Neutrophil (primary cell): ENCODE data around the gene ESYT3.

ENCODE experiments used
- H3K27ac ChIP-seq: fragments of 200-600 bp; sonication (generic); 2 replicates; pipeline ENCODE4 v1.5.1; 2016; ENCODE audit warnings: mild to moderate bottlenecking, moderate library complexity
- H3K27me3 ChIP-seq: fragments of 200-600 bp; sonication (generic); 2 replicates; pipeline ENCODE4 v1.6.0; 2016; ENCODE audit warnings: mild to moderate bottlenecking
- H3K36me3 ChIP-seq: fragments of 200-600 bp; sonication (generic); 2 replicates; pipeline ENCODE4 v1.5.1; 2017
- H3K4me1 ChIP-seq, 2 experiments: fragments of 200-600 bp in 1 of 2; sonication (generic) in 1 of 2; 1 replicate in 1 of 2; 2 replicates in 1 of 2; pipeline versions ENCODE4 v1.5.1 to v1.6.1; 2013 to 2016; ENCODE audit warnings: low read depth in 1 of 2, low read length in 1 of 2, mild to moderate bottlenecking in 1 of 2, moderate library complexity in 1 of 2; ENCODE audit not compliant: control insufficient read depth in 1 of 2, insufficient read depth in 1 of 2
- H3K4me3 ChIP-seq, 2 experiments: fragments of 200-600 bp in 1 of 2; sonication (generic) in 1 of 2; 1 replicate in 1 of 2; 2 replicates in 1 of 2; pipeline ENCODE4 v1.5.1; 2013 to 2016; ENCODE audit warnings: low read depth in 1 of 2, low read length in 1 of 2, mild to moderate bottlenecking in 1 of 2, moderate library complexity in 1 of 2
- H3K9me3 ChIP-seq: fragments of 200-600 bp; sonication (generic); 2 replicates; pipeline ENCODE4 v1.5.1; 2016
- TF ChIP-seq, protein P1 (sequence below): fragments of 200-600 bp; sonication (generic); IDR thresholded peaks from 2 replicates; pipeline ENCODE4 v1.5.1; 2016; ENCODE audit warnings: antibody characterized with exemption

The ESYT3 gene

DNA sequence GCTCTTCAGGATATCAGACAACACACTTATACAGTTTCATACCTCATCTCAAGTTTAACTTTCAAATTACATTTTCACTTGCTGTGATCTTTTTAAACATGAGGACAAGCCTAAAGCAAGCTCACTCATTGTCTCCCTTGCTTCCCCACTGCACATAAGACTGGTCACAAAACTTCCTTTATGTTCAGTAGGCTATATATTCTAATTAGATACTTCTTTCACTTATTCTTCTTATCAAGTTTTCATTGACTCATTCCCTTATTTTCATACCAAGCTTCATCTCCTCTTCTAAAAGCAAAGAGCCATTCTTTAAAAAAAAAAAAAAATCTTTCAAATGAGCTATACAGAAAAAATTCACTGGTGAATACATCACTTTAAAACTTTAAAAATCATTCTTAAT is 62.6 kb downstream of the ESYT3 start:
- Histone ChIP-seq H3K4me1 (no peaks in the 10 kb centered on the region), H3K36me3 (no peaks in the 10 kb centered on the region), H3K9me3 (no peaks in the 10 kb centered on the region), H3K27me3 (no peaks in the 10 kb centered on the region), H3K27ac (no peak overlapping the region), H3K4me3 (no peak overlapping the region)
- TF ChIP-seq, protein P1, sequence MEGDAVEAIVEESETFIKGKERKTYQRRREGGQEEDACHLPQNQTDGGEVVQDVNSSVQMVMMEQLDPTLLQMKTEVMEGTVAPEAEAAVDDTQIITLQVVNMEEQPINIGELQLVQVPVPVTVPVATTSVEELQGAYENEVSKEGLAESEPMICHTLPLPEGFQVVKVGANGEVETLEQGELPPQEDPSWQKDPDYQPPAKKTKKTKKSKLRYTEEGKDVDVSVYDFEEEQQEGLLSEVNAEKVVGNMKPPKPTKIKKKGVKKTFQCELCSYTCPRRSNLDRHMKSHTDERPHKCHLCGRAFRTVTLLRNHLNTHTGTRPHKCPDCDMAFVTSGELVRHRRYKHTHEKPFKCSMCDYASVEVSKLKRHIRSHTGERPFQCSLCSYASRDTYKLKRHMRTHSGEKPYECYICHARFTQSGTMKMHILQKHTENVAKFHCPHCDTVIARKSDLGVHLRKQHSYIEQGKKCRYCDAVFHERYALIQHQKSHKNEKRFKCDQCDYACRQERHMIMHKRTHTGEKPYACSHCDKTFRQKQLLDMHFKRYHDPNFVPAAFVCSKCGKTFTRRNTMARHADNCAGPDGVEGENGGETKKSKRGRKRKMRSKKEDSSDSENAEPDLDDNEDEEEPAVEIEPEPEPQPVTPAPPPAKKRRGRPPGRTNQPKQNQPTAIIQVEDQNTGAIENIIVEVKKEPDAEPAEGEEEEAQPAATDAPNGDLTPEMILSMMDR, result no peak

DNA sequence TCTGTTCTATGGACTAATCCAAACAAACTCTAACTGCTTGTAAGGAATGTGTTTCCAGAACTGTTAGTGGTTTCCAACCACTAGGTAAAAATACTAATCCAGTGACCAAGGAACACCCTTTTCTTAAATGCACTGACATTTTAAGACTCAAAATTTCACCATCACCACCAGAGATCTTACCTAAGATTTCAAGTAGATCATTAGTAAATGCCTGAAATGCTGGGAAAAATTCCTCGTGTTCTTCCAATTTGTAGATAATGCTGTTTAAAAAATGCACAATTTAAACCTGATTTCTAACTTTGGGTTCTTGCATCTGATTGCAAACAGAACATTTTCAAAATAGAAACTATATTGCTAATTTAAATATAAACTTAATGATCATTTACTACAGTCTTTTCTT is 63.4 kb downstream of the ESYT3 start:
- no peaks in the 10 kb centered on the region for H3K36me3 ChIP-seq
- no peak overlapping the region for H3K4me3 ChIP-seq
- H3K4me1 ChIP-seq, result no peaks in the 10 kb centered on the region
- no peak overlapping the region for H3K27ac ChIP-seq
- TF ChIP-seq, protein P1, result no peak
- H3K27me3 ChIP-seq, result no peaks in the 10 kb centered on the region
- H3K9me3 ChIP-seq, result no peaks in the 10 kb centered on the region

DNA sequence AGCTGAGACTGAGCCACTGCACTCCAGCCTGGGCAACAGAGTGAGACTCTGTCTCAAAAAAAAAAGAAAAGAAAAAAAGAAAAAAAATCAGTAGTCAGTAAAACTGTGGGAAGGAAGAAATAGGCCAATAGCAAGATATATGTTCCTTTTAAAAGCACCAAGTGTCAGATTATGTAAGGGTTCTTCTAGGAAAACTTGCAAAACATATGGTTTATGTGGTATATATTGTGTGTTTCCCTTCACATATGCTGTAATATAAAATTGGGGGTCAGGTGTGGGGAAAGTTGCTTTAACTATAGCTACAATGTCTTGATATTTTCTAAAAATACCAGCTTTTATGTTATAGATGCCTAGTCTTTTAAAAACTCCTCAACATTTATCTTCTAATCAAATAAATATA is 64.6 kb downstream of the ESYT3 start:
- Histone ChIP-seq H3K27ac (no peak overlapping the region), H3K27me3 (no peaks in the 10 kb centered on the region), H3K4me1 (no peaks in the 10 kb centered on the region), H3K9me3 (no peaks in the 10 kb centered on the region), H3K4me3 (no peak overlapping the region), H3K36me3 (no peaks in the 10 kb centered on the region)
- TF ChIP-seq, protein P1, result no peak

DNA sequence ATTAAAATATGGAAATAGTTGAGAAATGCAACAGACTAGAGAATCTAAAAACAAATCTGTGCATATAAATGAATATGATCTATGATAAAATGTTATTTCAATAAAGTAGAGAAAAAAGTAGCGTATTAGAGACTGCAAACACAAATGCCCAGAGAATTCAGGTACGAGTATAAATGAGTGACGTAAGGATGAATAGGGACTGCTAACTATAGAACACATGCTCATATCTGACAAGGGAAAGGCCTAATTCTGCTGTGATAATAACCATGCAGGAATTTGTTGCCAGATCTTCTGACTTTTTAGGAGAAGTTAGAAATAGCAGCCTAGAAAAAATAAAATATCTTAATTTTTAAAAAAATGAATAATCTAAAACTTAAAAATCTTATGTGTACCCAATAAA is 73.1 kb downstream of the ESYT3 start:
- Histone ChIP-seq H3K4me1 (no peaks in the 10 kb centered on the region), H3K27me3 (no peaks in the 10 kb centered on the region), H3K4me3 (no peak overlapping the region), H3K27ac (no peak overlapping the region), H3K36me3 (no peaks in the 10 kb centered on the region), H3K9me3 (no peaks in the 10 kb centered on the region)
- TF ChIP-seq, protein P1, result no peak

DNA sequence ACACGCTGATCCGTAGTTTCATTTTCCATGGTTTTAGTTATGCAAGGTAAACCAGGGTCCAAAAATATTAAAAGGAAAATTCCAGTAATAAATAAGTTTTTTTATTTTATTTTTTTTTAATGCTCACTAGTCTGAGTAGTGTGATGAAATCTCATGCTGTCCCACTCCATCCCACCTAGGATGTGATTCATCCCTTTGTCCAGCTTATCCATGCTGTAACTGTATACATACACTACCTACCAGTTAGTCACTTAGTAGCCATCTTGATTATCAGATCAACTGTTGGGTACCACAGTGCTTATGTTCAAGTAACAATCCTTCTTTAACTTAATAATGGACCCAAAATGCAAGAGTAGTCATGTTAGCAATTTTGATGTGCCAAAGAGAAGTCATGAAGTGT is 75.2 kb downstream of the ESYT3 start:
- H3K27me3 ChIP-seq, result no peaks in the 10 kb centered on the region
- H3K27ac ChIP-seq, result no peak overlapping the region
- H3K36me3 ChIP-seq, result no peaks in the 10 kb centered on the region
- TF ChIP-seq, protein P1, result no peak
- H3K9me3 ChIP-seq, result no peaks in the 10 kb centered on the region
- no peaks in the 10 kb centered on the region for H3K4me1 ChIP-seq
- no peak overlapping the region for H3K4me3 ChIP-seq

DNA sequence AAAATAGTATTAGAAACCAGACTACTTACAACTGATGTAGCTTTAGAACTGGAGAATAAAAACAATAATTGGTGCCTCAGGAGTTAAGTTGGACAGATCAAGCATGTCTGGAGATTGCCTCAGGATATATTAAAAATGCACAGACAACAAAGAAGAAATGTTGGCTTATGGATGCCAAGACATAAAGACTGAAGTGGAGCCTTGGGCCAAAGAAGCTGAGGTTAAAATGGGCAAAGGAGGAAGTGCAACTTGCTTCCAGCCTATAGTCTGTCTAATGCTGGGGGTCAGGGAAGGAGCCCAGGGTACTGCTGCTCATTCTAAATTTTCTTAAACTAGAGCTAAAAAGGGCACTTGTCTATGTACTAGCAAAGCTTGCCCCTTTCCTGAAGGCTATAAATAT is 77.5 kb downstream of the ESYT3 start:
- H3K4me1 ChIP-seq, result no peaks in the 10 kb centered on the region
- H3K36me3 ChIP-seq, result no peaks in the 10 kb centered on the region
- H3K27ac ChIP-seq, result no peak overlapping the region
- no peaks in the 10 kb centered on the region for H3K27me3 ChIP-seq
- H3K9me3 ChIP-seq, result no peaks in the 10 kb centered on the region
- no peak overlapping the region for H3K4me3 ChIP-seq
- TF ChIP-seq, protein P1, result no peak
